ENCODE measurements around the gene CCDC195.

- TF ChIP-seq, protein P1, sequence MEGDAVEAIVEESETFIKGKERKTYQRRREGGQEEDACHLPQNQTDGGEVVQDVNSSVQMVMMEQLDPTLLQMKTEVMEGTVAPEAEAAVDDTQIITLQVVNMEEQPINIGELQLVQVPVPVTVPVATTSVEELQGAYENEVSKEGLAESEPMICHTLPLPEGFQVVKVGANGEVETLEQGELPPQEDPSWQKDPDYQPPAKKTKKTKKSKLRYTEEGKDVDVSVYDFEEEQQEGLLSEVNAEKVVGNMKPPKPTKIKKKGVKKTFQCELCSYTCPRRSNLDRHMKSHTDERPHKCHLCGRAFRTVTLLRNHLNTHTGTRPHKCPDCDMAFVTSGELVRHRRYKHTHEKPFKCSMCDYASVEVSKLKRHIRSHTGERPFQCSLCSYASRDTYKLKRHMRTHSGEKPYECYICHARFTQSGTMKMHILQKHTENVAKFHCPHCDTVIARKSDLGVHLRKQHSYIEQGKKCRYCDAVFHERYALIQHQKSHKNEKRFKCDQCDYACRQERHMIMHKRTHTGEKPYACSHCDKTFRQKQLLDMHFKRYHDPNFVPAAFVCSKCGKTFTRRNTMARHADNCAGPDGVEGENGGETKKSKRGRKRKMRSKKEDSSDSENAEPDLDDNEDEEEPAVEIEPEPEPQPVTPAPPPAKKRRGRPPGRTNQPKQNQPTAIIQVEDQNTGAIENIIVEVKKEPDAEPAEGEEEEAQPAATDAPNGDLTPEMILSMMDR (IDR thresholded peaks at IDR 0.05; ENCODE audit: low read depth, low read length) = no peak
- no peak for TF ChIP-seq EZH2phosphoT487 (IDR thresholded peaks at IDR 0.05; ENCODE audit: low read depth)
Measured at GRCh38 chr2:224694502-224694901, 21.7 kb downstream of the CCDC195 start.
